ENCODE measurements around the gene UBTD1.
"Not testable (repeated sequence)": the region's sequence is repeated elsewhere in the genome, so short reads cannot be mapped to it uniquely, and the experiment has no call there.

The UBTD1 gene

GRCh38 chr10:97553575-97554031, 54.9 kb downstream of the UBTD1 start:
- FAIRE-seq, result peak; percentile 82
- TF ChIP-seq PAX5 (IDR thresholded peaks at IDR 0.05; ENCODE audit: insufficient read depth, low read length, severe bottlenecking) (no peak), POLR2AphosphoS5 (IDR thresholded peaks at IDR 0.05; ENCODE audit: low read depth, low read length) (no peak), POLR2A (IDR thresholded peaks at IDR 0.05; ENCODE audit: low read depth, low read length) (no peak), SPI1 (IDR thresholded peaks at IDR 0.05; ENCODE audit: low read depth, low read length) (no peak), TAF1 (IDR thresholded peaks at IDR 0.05; ENCODE audit: low read depth, low read length) (no peak), POU2F2 (IDR thresholded peaks at IDR 0.05; ENCODE audit: low read depth, low read length) (no peak)
- no peak for DNase-seq (ENCODE audit: insufficient read length, low spot score)

DNA sequence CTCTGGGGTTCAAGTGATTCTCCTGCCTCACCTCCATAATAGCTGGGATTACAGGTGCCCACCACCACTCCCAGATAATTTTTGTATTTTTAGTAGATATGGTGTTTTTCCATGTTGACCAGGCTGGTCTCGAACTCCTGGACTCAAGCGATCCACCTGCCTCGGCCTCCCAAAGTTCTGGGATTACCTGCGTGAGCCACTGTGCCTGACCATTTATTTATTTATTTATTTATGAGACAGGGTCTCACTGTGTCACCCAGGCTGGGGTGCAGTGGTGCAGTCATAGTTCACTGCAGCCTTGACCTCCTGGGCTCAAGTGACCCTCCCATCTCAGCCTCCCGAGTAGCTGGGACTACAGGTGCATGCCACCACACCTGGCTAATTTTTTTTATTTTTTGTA, 55.6 kb downstream of the UBTD1 start:
- not testable (repeated sequence) for DNase-seq (ENCODE audit: insufficient read length, low spot score); FAIRE-seq

DNA sequence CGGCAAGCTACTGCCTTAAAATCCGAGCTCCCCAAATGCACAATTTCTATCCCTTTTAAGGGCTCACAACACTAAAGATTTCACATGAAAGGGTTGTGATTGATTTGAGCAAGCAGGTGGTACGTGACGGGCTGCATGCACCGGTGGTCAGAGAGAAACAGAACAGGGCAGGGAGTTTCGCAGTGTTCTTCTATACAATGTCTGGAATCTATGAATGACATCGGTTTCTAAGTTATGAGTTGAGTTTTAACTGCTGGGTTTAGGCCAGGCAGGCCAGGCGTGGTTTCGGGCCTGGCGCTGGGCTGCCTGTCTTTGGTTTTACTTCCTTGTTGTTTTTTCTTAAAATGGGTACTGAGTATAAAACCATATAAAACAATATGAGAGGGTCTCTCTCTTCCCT, 56.8 kb downstream of the UBTD1 start:
- not testable (repeated sequence) for FAIRE-seq; DNase-seq (ENCODE audit: insufficient read length, low spot score)

- FAIRE-seq; DNase-seq (ENCODE audit: insufficient read length, low spot score): not testable (repeated sequence)
Observed at GRCh38 chr10:97560731-97561381, 62.1 kb downstream of the UBTD1 start.

DNA sequence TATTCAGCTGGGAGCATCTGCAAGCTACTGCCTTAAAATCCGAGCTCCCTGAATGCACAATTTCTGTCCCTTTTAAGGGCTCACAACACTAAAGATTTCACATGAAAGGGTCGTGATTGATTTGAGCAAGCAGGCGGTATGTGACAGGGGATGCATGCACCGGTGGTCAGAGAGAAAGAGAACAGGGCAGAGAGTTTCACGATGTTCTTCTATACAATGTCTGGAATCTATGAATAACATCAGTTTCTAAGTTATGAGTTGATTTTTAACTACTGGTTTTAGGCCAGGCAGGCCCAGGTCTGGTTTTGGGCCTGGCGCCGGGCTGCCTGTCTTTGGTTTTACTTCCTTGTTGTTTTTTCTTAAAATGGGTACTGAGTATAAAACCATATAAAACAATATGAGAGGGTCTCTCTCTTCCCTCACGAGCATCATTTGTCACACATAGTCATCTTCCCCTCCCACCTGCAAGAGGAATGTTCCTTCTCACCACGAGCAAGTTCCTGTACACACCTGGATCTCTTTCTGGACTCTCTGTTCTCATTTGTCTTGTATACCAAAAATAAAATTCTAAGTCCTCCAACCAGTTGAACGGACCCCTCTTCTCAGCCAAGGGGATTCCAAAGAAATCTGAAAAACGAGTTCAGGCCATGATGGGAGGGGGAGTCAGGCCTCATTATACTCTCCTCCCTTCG, 62.8 kb downstream of the UBTD1 start:
- DNase-seq (ENCODE audit: insufficient read length, low spot score); FAIRE-seq: not testable (repeated sequence)

DNA sequence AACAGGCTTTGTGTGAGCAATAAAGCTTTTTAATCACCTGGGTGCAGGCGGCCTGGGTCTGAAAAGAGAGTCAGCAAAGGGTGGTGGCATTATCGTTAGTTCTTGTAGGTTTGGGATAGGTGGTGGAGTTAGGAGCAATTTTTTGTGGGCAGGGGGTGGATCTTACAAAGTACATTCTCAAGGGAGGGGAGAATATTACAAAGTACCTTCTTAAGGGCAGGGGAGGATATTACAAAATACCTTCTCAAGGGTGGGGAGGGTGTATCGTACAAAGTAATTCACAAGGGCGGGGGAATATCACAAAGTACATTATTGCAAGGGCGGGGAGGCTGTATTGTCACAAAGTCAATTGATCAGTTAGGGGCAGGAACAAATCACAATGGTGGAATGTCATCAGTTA, 63.6 kb downstream of the UBTD1 start:
- not testable (repeated sequence) for FAIRE-seq; DNase-seq (ENCODE audit: insufficient read length, low spot score)

GRCh38 chr10:97563337-97563736, 64.6 kb downstream of the UBTD1 start:
- DNase-seq (ENCODE audit: insufficient read length, low spot score), result no peak
- TF ChIP-seq POLR2A (IDR thresholded peaks at IDR 0.05; ENCODE audit: low read depth, low read length) (no peak), POLR2AphosphoS5 (IDR thresholded peaks at IDR 0.05; ENCODE audit: low read depth, low read length) (no peak)
- no peak for FAIRE-seq

GRCh38 chr10:97564776-97565175, 66.1 kb downstream of the UBTD1 start:
- DNase-seq (ENCODE audit: insufficient read length, low spot score) (no peak), FAIRE-seq (no peak)
- no peak for TF ChIP-seq POU2F2 (IDR thresholded peaks at IDR 0.05; ENCODE audit: low read depth, low read length)
- no peak for TF ChIP-seq SPI1 (IDR thresholded peaks at IDR 0.05; ENCODE audit: low read depth, low read length)
- no peak for TF ChIP-seq POLR2A (IDR thresholded peaks at IDR 0.05; ENCODE audit: low read depth, low read length)
- TF ChIP-seq TAF1 (IDR thresholded peaks at IDR 0.05; ENCODE audit: low read depth, low read length), result no peak
- TF ChIP-seq PAX5 (IDR thresholded peaks at IDR 0.05; ENCODE audit: insufficient read depth, low read length, severe bottlenecking), result no peak
- no peak for TF ChIP-seq POLR2AphosphoS5 (IDR thresholded peaks at IDR 0.05; ENCODE audit: low read depth, low read length)

DNA sequence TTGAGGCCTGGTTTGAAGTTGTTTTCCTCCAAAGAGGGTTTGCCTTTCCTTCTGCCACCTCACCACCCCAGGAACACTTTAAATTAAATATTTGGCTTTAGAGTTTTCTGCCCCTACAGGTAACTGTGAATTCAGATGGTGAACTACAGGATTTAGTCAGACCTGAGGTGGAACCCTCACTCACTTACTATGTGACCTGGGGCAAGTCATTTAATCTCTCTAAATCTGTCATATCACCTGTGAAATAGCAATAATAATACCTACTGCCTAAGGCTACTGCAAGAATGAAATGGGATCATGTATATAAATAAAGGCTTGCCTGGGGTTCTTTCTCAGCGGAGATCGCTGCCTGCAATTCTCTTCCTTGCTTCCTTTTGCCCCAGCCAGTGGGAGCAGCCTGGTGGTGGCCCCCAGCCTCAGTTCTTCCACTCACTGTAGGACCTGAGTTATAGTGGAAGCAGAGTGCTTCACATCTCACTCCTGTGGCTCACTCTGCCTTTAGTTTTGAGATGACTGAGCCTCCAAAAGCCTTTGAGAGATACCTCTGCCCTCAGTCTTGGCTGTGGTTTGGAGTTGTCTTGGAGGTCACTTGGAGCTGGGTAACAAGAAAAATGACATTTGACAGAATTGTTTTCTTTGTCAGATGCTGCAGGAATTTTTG, 67.7 kb downstream of the UBTD1 start:
- TF ChIP-seq POLR2AphosphoS5 (IDR thresholded peaks at IDR 0.05; ENCODE audit: low read depth, low read length) (no peak), POLR2A (IDR thresholded peaks at IDR 0.05; ENCODE audit: low read depth, low read length) (no peak)
- DNase-seq (ENCODE audit: insufficient read length, low spot score) (no peak), FAIRE-seq (no peak)

DNA sequence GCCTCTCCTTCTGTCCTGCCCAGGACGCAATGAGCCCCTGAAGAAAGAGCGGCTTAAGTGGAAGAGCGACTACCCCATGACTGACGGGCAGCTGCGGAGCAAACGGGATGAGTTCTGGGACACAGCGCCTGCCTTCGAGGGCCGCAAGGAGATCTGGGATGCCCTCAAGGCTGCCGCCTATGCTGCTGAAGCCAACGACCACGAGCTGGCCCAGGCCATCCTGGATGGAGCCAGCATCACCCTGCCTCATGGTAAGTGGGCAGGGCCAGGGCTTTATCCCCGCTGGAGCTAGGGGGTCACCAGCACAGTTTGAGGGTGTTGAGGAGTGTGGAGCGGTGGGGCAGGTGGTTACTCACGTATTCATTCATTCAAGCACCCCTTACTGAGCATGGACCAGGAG, 69.2 kb downstream of the UBTD1 start:
- DNase-seq (ENCODE audit: insufficient read length, low spot score) (no peak), FAIRE-seq (no peak)
- TF ChIP-seq POLR2AphosphoS5 (IDR thresholded peaks at IDR 0.05; ENCODE audit: low read depth, low read length) (no peak), POLR2A (IDR thresholded peaks at IDR 0.05; ENCODE audit: low read depth, low read length) (no peak), TAF1 (IDR thresholded peaks at IDR 0.05; ENCODE audit: low read depth, low read length) (no peak), POU2F2 (IDR thresholded peaks at IDR 0.05; ENCODE audit: low read depth, low read length) (no peak), PAX5 (IDR thresholded peaks at IDR 0.05; ENCODE audit: insufficient read depth, low read length, severe bottlenecking) (no peak), SPI1 (IDR thresholded peaks at IDR 0.05; ENCODE audit: low read depth, low read length) (no peak)

DNA sequence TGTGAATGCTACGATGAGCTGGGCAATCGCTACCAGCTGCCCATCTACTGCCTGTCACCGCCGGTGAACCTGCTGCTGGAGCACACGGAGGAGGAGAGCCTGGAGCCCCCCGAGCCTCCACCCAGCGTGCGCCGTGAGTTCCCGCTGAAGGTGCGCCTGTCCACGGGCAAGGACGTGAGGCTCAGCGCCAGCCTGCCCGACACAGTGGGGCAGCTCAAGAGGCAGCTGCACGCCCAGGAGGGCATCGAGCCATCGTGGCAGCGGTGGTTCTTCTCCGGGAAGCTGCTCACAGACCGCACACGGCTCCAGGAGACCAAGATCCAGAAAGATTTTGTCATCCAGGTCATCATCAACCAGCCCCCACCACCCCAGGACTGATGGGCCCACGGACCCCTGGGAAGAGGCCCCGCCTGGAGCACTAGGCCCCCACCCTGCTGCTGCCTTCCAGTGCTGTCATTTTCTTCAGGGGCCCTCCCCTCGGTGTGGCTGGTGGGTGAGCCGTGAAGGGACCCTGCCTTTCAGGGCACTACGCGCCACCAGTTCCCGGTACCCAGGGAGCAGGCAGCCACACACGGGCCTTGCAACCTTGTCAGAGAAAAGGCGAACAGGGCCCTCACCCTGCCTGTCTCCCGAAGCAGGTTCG, 71.5 kb downstream of the UBTD1 start:
- no peak for FAIRE-seq
- no peak for TF ChIP-seq POU2F2 (IDR thresholded peaks at IDR 0.05; ENCODE audit: low read depth, low read length)
- no peak for TF ChIP-seq PAX5 (IDR thresholded peaks at IDR 0.05; ENCODE audit: insufficient read depth, low read length, severe bottlenecking)
- no peak for TF ChIP-seq TAF1 (IDR thresholded peaks at IDR 0.05; ENCODE audit: low read depth, low read length)
- TF ChIP-seq POLR2AphosphoS5 (IDR thresholded peaks at IDR 0.05; ENCODE audit: low read depth, low read length), result no peak
- TF ChIP-seq SPI1 (IDR thresholded peaks at IDR 0.05; ENCODE audit: low read depth, low read length), result no peak
- no peak for TF ChIP-seq POLR2A (IDR thresholded peaks at IDR 0.05; ENCODE audit: low read depth, low read length)

More for the DNA sequence above, 71.5 kb downstream of the UBTD1 start:
- DNase-seq (ENCODE audit: insufficient read length, low spot score), result no peak
